GM18517 (cell line): ENCODE measurements around the gene TAC4.
A peak's percentile ranks its signal among the peaks of the same experiment; 100 is the strongest.

Experiments
- ATAC-seq: cut with Tn5 transposase; IDR thresholded peaks from one replicate; pipeline ENCODE4 v1.9.1; 2021; ENCODE audit warnings: mild to moderate bottlenecking, moderate library complexity; ENCODE audit not compliant: unreplicated experiment

TAC4 gene

GRCh38 chr17:49815761-49816281 lies 32.0 kb downstream of the TAC4 start:
- no peak for ATAC-seq

- no peak for ATAC-seq
Observed at GRCh38 chr17:49814781-49815529, 32.9 kb downstream of the TAC4 start.

- ATAC-seq = no peak
Observed at GRCh38 chr17:49809056-49809455, 38.8 kb downstream of the TAC4 start.

- ATAC-seq = no peak
Observed at GRCh38 chr17:49798738-49799137, 49.1 kb downstream of the TAC4 start.

GRCh38 chr17:49798182-49798581 lies 49.7 kb downstream of the TAC4 start:
- ATAC-seq = no peak

- ATAC-seq = no peak
Observed at GRCh38 chr17:49795372-49795771, 52.5 kb downstream of the TAC4 start.

- no peak for ATAC-seq
Observed at GRCh38 chr17:49793309-49793708, 54.6 kb downstream of the TAC4 start.

GRCh38 chr17:49789243-49789578 lies 58.7 kb downstream of the TAC4 start:
- no peak for ATAC-seq

- ATAC-seq = peak; percentile 84
Observed at GRCh38 chr17:49788478-49789242, 59.2 kb downstream of the TAC4 start, which contains the start of gene KAT7. KAT7 (plus strand) TSS chr17:49788681; CDS start chr17:49788835, 154 bp downstream.
